Activated CD8-positive, alpha-beta memory T cell treated with anti-CD3 and anti-CD28 coated beads, Interleukin-2, amount 10 ng/mL, durations not matched to agents 7 days and 5 days (primary cell): ENCODE measurements around the gene FOXRED2. TPM values are rescaled to one million over a fixed set of nuclear protein-coding genes. Genes with fewer than 3 reads are reported as not detected.

Experiments
- ATAC-seq: fragments of 150-1000 bp; cut with Tn5 transposase; one replicate; pipeline ENCODE4 v1.10.0; 2021; ENCODE audit warnings: moderate library complexity
- CTCF ChIA-PET: fragments of 350-600 bp; sonication (Branson Sonifier 250); formaldehyde crosslinking; loops from one replicate; lab custom pipeline; 2021; ENCODE audit warnings: antibody characterized with exemption; lab: Charles Lee
- DNase-seq: peaks from one replicate; pipeline ENCODE4 v3.0.0-alpha.2; 2020
- H3K27ac Mint-ChIP-seq: one replicate; pipeline ENCODE4 v1.8.0; 2021; ENCODE audit warnings: mild to moderate bottlenecking, mixed read lengths
- H3K27me3 Mint-ChIP-seq: one replicate; pipeline ENCODE4 v1.8.0; 2021; ENCODE audit warnings: mixed read lengths
- H3K36me3 Mint-ChIP-seq: one replicate; pipeline ENCODE4 v1.8.0; 2021; ENCODE audit warnings: mild to moderate bottlenecking, mixed read lengths
- H3K4me1 Mint-ChIP-seq: one replicate; pipeline ENCODE4 v1.8.0; 2021; ENCODE audit warnings: mixed read lengths
- H3K4me3 Mint-ChIP-seq: one replicate; pipeline ENCODE4 v1.8.0; 2021; ENCODE audit warnings: mild to moderate bottlenecking, moderate library complexity, mixed read lengths
- H3K9me3 Mint-ChIP-seq: one replicate; pipeline ENCODE4 v1.8.0; 2022; ENCODE audit warnings: low read depth, mixed read lengths
- total RNA-seq, 2 experiments: library from RNA; stranded (reverse); gene quantifications; one replicate each; pipeline ENCODE4 v1.2.3, GENCODE V29; 2021

FOXRED2 gene
- total RNA-seq, 2 experiments from 2014 or later = 11.9 to 12.1 TPM

GRCh38 chr22:36510384-36510783 lies 3.5 kb upstream of the FOXRED2 start:
- Mint-ChIP-seq H3K27ac (no peak overlapping the region), H3K4me3 (no peak overlapping the region)

GRCh38 chr22:36507518-36508010 lies 724 bp upstream of the FOXRED2 start:
- DNase-seq = no peak
- ATAC-seq = no peak
- peak overlapping the region; percentile 65 for H3K4me3 Mint-ChIP-seq
- no peak overlapping the region for H3K27ac Mint-ChIP-seq
- CTCF ChIA-PET = interaction anchor here (1.0 to 1.7 kb wide), 6 partner anchors 11 to 269 kb away, joined by 3 to 6 read pairs (median 4); partner anchors contain the start of gene APOL2
- H3K27me3 Mint-ChIP-seq = no peaks in the 10 kb centered on the region
- no peaks in the 10 kb centered on the region for H3K9me3 Mint-ChIP-seq
- H3K36me3 Mint-ChIP-seq = peaks cover 20% of the 10 kb centered on the region
- peaks cover 21% of the 10 kb centered on the region for H3K4me1 Mint-ChIP-seq

More at GRCh38 chr22:36510384-36510783, 3.5 kb upstream of the FOXRED2 start:
- CTCF ChIA-PET = interaction anchor here (1.0 to 3.4 kb wide), 8 partner anchors 9 to 275 kb away, joined by 4 to 20 read pairs (median 6); partner anchors contain the start of gene EIF3D
- H3K9me3 Mint-ChIP-seq = no peaks in the 10 kb centered on the region
- DNase-seq (no peak), ATAC-seq (no peak)
- H3K4me1 Mint-ChIP-seq = peaks cover 15% of the 10 kb centered on the region
- no peaks in the 10 kb centered on the region for H3K27me3 Mint-ChIP-seq
- H3K36me3 Mint-ChIP-seq = peaks cover 39% of the 10 kb centered on the region

- H3K4me3 Mint-ChIP-seq = peak overlapping the region; percentile 65
- H3K9me3 Mint-ChIP-seq = no peaks in the 10 kb centered on the region
- CTCF ChIA-PET = interaction anchor here (1.0 to 1.5 kb wide), 3 partner anchors 19 to 205 kb away, joined by 3 to 5 read pairs (median 3); no protein-coding TSS in a partner anchor
- H3K4me1 Mint-ChIP-seq = peaks cover 21% of the 10 kb centered on the region
- no peak overlapping the region for H3K27ac Mint-ChIP-seq
- DNase-seq (no peak), ATAC-seq (no peak)
- no peaks in the 10 kb centered on the region for H3K27me3 Mint-ChIP-seq
- peaks cover 9% of the 10 kb centered on the region for H3K36me3 Mint-ChIP-seq
These were observed 723 bp downstream of the FOXRED2 start for GRCh38 chr22:36505998-36506635.

GRCh38 chr22:36497910-36498665 lies 8.8 kb downstream of the FOXRED2 start:
- Mint-ChIP-seq H3K27ac (no peak overlapping the region), H3K9me3 (no peaks in the 10 kb centered on the region), H3K27me3 (no peaks in the 10 kb centered on the region), H3K4me1 (no peaks in the 10 kb centered on the region), H3K36me3 (peaks cover 2% of the 10 kb centered on the region), H3K4me3 (no peak overlapping the region)
- no peak for DNase-seq
- CTCF ChIA-PET = no interaction called here
- ATAC-seq = no peak

DNA sequence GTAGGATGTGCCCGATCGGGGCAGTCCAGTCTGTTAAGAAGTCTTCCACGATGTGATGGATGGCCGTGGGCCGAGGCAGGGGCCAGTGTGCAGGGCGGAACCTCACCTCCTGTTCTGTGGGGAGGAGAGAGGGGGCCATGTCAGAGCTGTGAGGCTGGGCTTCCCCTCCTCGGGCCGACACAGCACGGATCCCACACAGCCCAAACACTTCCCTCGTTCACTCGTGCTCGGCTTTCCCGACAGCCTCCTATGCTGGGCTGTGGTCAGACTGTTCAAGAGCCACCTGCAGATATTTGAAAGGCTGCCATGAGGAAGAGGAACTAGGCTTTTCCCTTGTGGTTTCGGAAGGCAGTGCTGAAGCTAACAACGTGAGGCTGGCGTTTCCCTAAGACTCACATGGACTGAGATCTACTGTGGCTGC lies 13.1 kb downstream of the FOXRED2 start:
- no peak for ATAC-seq

GRCh38 chr22:36492109-36492508 lies 14.7 kb downstream of the FOXRED2 start:
- no peaks in the 10 kb centered on the region for H3K4me1 Mint-ChIP-seq

More for the DNA sequence above, 13.1 kb downstream of the FOXRED2 start:
- Mint-ChIP-seq H3K4me3 (no peak overlapping the region), H3K27me3 (no peaks in the 10 kb centered on the region), H3K4me1 (no peaks in the 10 kb centered on the region), H3K9me3 (no peaks in the 10 kb centered on the region), H3K36me3 (peaks cover 7% of the 10 kb centered on the region), H3K27ac (no peak overlapping the region)
- no peak for DNase-seq
- CTCF ChIA-PET = interaction anchor here (0.9 to 1.9 kb wide), 3 partner anchors 193 to 215 kb away, joined by 3 to 4 read pairs (median 3); no protein-coding TSS in a partner anchor

GRCh38 chr22:36491155-36491554 lies 15.7 kb downstream of the FOXRED2 start:
- no peak overlapping the region for H3K27ac Mint-ChIP-seq
- no peak for ATAC-seq
- H3K27me3 Mint-ChIP-seq = no peaks in the 10 kb centered on the region
- peaks cover 19% of the 10 kb centered on the region for H3K36me3 Mint-ChIP-seq
- CTCF ChIA-PET = interaction anchor here (1.3 kb wide), 1 partner anchor 9 kb away, joined by 4 read pairs; the partner anchor contains the start of gene TXN2
- no peak overlapping the region for H3K4me3 Mint-ChIP-seq
- no peaks in the 10 kb centered on the region for H3K4me1 Mint-ChIP-seq
- H3K9me3 Mint-ChIP-seq = no peaks in the 10 kb centered on the region
- no peak for DNase-seq

More at GRCh38 chr22:36492109-36492508, 14.7 kb downstream of the FOXRED2 start:
- Mint-ChIP-seq H3K27ac (no peak overlapping the region), H3K27me3 (no peaks in the 10 kb centered on the region), H3K36me3 (peaks cover 12% of the 10 kb centered on the region), H3K9me3 (no peaks in the 10 kb centered on the region), H3K4me3 (no peak overlapping the region)
- DNase-seq = no peak
- CTCF ChIA-PET = interaction anchor here (1.3 kb wide), 1 partner anchor 10 kb away, joined by 4 read pairs; the partner anchor contains the start of gene TXN2
- ATAC-seq = no peak

DNA sequence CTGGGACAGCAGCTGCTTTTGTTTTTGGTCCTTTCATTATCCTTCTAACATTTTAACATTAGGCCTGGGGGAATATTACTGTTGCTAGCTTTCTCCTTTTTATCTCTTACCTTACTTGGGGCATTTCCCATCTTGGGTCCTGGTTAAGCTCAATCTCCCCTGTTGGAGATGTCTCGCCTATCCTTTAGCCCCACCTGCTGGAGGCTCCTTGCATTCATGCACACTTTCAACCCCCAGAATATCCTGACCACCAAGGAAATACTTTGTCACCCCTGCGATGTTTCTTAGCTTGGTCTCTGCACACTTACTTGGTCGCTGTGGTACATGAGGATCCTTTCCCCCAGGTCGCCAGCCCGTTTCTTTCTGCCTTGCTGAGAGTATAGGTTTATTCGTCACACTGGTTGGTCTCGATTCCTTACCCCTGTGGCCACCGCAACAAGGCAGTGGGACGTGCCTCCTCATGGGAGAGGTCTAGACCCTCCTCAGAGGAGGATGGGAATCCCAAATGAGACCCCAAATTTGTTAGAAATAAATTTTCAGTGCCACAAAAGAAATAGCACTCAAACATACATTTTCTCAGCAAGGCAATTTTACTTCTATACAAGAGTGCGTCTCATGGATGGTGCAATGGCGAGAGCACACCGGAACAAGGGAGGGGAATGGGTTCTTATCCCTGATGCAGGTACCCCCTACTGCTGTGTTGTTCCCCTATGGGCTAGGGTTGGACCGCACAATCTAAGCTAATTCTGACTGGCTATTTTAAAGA lies 20.0 kb downstream of the FOXRED2 start:
- peaks cover 15% of the 10 kb centered on the region for H3K36me3 Mint-ChIP-seq
- H3K27me3 Mint-ChIP-seq = no peaks in the 10 kb centered on the region
- ATAC-seq (no peak), DNase-seq (peak; percentile 73)
- peaks cover 11% of the 10 kb centered on the region for H3K4me1 Mint-ChIP-seq
- H3K27ac Mint-ChIP-seq = no peak overlapping the region
- no peak overlapping the region for H3K4me3 Mint-ChIP-seq
- no peaks in the 10 kb centered on the region for H3K9me3 Mint-ChIP-seq
- CTCF ChIA-PET = interaction anchor here (0.6 to 2.8 kb wide), 31 partner anchors 15 to 363 kb away, joined by 3 to 16 read pairs (median 4); partner anchors contain the start of genes APOL1, APOL2 and FOXRED2

GRCh38 chr22:36481393-36482168 lies 25.3 kb downstream of the FOXRED2 start, which contains the start of gene TXN2:
Gene TXN2, minus strand, starts transcription at chr22:36481640. Its CDS starts 803 bp downstream, at chr22:36480837.
- Mint-ChIP-seq H3K4me3 (peak within 1 kb of the TSS; percentile 93), H3K9me3 (no peaks in the 10 kb centered on the region), H3K27ac (peak within 1 kb of the TSS; percentile 92), H3K36me3 (peaks cover 26% of the 10 kb centered on the region), H3K4me1 (peaks cover 30% of the 10 kb centered on the region), H3K27me3 (no peaks in the 10 kb centered on the region)
- ATAC-seq (peak; percentile 90), DNase-seq (peak; percentile 98)
- CTCF ChIA-PET = interaction anchor here (0.7 to 1.9 kb wide), 7 partner anchors 10 to 286 kb away, joined by 3 to 9 read pairs (median 4); no protein-coding TSS in a partner anchor

DNA sequence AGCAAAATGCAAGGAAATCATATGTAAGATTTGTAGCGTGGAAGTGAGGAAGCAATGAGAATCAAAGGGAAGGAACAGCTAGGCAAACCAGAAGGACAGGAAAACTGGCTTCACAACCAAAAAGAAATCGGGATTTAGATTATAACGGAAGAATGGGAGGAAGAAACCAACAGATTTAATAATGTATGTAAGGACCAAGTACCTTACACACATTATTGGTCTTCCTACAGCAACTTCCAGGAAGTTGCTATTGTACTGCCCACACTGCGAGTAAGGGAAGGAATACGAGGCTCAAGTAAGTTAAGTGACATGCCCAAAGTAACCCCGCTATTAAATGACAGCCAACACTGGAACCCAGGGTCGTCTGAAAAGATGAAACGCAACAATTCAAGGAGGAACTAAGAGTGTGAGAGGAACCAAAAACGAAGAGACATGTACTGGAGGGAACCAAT lies 25.9 kb downstream of the FOXRED2 start:
- H3K27ac Mint-ChIP-seq = peak overlapping the region; percentile 92
- peaks cover 25% of the 10 kb centered on the region for H3K36me3 Mint-ChIP-seq
- CTCF ChIA-PET = interaction anchor here (1.0 to 1.9 kb wide), 5 partner anchors 11 to 285 kb away, joined by 3 to 9 read pairs (median 4); no protein-coding TSS in a partner anchor
- peaks cover 30% of the 10 kb centered on the region for H3K4me1 Mint-ChIP-seq
- no peak for DNase-seq
- no peaks in the 10 kb centered on the region for H3K27me3 Mint-ChIP-seq
- no peaks in the 10 kb centered on the region for H3K9me3 Mint-ChIP-seq
- H3K4me3 Mint-ChIP-seq = peak overlapping the region; percentile 93
- peak; percentile 5 for ATAC-seq

DNA sequence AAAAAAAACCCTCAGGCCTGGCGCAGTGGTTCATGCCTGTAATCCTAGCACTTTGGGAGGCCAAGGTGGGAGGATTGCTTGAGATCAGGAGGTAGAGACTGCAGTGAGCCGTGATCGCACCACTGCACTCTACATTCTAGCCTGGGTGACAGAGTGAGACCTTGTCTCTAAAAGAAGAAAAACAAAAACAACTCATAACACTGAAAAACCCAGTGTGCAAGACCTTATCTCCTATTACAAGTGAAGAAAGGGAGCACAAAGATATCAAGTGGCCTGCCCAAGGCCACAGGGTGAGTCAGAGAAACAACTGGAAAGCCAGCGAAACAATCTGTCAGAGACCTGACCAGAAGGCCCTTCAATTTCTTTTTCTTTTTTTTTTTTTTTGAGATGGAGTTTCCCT lies 27.9 kb downstream of the FOXRED2 start:
- ATAC-seq (no peak), DNase-seq (no peak)
- H3K36me3 Mint-ChIP-seq = peaks cover 42% of the 10 kb centered on the region
- H3K9me3 Mint-ChIP-seq = no peaks in the 10 kb centered on the region
- CTCF ChIA-PET = interaction anchor here (0.9 kb wide), 1 partner anchor 9 kb away, joined by 3 read pairs; no protein-coding TSS in a partner anchor
- H3K27me3 Mint-ChIP-seq = no peaks in the 10 kb centered on the region
- H3K4me3 Mint-ChIP-seq = no peak overlapping the region
- peaks cover 28% of the 10 kb centered on the region for H3K4me1 Mint-ChIP-seq
- H3K27ac Mint-ChIP-seq = no peak overlapping the region
